Vagina (tissue), 2 donors: ENCODE data around the gene RABGGTA.

Experiments used
- POLR2AphosphoS5 ChIP-seq, 2 donors: sonication (generic); formaldehyde crosslinking; IDR thresholded peaks; one replicate each; pipeline ENCODE4 v1.9.0; 2017; ENCODE audit warnings: antibody characterized with exemption in 2 of 2, mild to moderate bottlenecking in 2 of 2, low read depth in 1 of 2; ENCODE audit not compliant: insufficient read depth in 1 of 2
- TF ChIP-seq, protein P1 (sequence below), 3 experiments: fragments of 450-650 bp in 2 of 3; fragments of 200-600 bp in 1 of 3; sonication (generic) in 1 of 3; IDR thresholded peaks; one replicate each; pipeline ENCODE4 v1.5.1; 2017 to 2019; ENCODE audit warnings: antibody characterized with exemption in 3 of 3, mild to moderate bottlenecking in 2 of 3, moderate library complexity in 2 of 3

- TF ChIP-seq, protein P1, sequence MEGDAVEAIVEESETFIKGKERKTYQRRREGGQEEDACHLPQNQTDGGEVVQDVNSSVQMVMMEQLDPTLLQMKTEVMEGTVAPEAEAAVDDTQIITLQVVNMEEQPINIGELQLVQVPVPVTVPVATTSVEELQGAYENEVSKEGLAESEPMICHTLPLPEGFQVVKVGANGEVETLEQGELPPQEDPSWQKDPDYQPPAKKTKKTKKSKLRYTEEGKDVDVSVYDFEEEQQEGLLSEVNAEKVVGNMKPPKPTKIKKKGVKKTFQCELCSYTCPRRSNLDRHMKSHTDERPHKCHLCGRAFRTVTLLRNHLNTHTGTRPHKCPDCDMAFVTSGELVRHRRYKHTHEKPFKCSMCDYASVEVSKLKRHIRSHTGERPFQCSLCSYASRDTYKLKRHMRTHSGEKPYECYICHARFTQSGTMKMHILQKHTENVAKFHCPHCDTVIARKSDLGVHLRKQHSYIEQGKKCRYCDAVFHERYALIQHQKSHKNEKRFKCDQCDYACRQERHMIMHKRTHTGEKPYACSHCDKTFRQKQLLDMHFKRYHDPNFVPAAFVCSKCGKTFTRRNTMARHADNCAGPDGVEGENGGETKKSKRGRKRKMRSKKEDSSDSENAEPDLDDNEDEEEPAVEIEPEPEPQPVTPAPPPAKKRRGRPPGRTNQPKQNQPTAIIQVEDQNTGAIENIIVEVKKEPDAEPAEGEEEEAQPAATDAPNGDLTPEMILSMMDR (IDR thresholded peaks at IDR 0.05) = no peak
- no peak for TF ChIP-seq POLR2AphosphoS5 (IDR thresholded peaks at IDR 0.05; ENCODE audit: insufficient read depth in 1 of 2, low read depth in 1 of 2)
Measured at GRCh38 chr14:24292118-24292807, 20.9 kb upstream of the RABGGTA start.
